Choroid plexus epithelial cell (primary cell): ENCODE measurements around the gene DCAF16.

Experiments used
- DNase-seq: peaks from one replicate; pipeline ENCODE4 v3.0.0-alpha.2; 2010; ENCODE audit warnings: low read depth
- H3K4me3 ChIP-seq: 2 replicates; pipeline ENCODE4 v1.5.1; 2011; ENCODE audit warnings: low read depth, mild to moderate bottlenecking, control low read depth, low read length, moderate library complexity
- CTCF ChIP-seq: conservative IDR thresholded peaks from 2 replicates; pipeline ENCODE4 v1.5.1; 2011; ENCODE audit warnings: low read depth, mild to moderate bottlenecking, control low read depth, inconsistent platforms, low read length, moderate library complexity

Gene DCAF16

GRCh38 chr4:17762726-17763125 lies 47.8 kb downstream of the DCAF16 start:
- peak; percentile 54 for TF ChIP-seq CTCF

GRCh38 chr4:17761062-17761461 lies 49.5 kb downstream of the DCAF16 start:
- no peak for DNase-seq
- H3K4me3 ChIP-seq, result no peak overlapping the region
- no peak for TF ChIP-seq CTCF

More at GRCh38 chr4:17762726-17763125, 47.8 kb downstream of the DCAF16 start:
- peak; percentile 73 for DNase-seq
- H3K4me3 ChIP-seq, result no peak overlapping the region

- no peak for DNase-seq
- H3K4me3 ChIP-seq, result no peak overlapping the region
- TF ChIP-seq CTCF, result no peak
Measured at GRCh38 chr4:17760626-17761025, 49.9 kb downstream of the DCAF16 start.

- no peak for DNase-seq
- TF ChIP-seq CTCF, result no peak
- no peak overlapping the region for H3K4me3 ChIP-seq
Measured at GRCh38 chr4:17758485-17758884, 52.1 kb downstream of the DCAF16 start.

- no peak for TF ChIP-seq CTCF
- no peak overlapping the region for H3K4me3 ChIP-seq
- no peak for DNase-seq
Measured at GRCh38 chr4:17757621-17758020, 52.9 kb downstream of the DCAF16 start.

- DNase-seq, result no peak
- H3K4me3 ChIP-seq, result no peak overlapping the region
- no peak for TF ChIP-seq CTCF
Measured at GRCh38 chr4:17753646-17754045, 56.9 kb downstream of the DCAF16 start.
